T follicular helper cell (primary cell): ENCODE results near the gene MEDAG.

ENCODE experiments used
- DNase-seq: peaks from one replicate; pipeline ENCODE4 v3.0.0-alpha.2; 2020; ENCODE audit warnings: low read depth

Gene MEDAG

DNA sequence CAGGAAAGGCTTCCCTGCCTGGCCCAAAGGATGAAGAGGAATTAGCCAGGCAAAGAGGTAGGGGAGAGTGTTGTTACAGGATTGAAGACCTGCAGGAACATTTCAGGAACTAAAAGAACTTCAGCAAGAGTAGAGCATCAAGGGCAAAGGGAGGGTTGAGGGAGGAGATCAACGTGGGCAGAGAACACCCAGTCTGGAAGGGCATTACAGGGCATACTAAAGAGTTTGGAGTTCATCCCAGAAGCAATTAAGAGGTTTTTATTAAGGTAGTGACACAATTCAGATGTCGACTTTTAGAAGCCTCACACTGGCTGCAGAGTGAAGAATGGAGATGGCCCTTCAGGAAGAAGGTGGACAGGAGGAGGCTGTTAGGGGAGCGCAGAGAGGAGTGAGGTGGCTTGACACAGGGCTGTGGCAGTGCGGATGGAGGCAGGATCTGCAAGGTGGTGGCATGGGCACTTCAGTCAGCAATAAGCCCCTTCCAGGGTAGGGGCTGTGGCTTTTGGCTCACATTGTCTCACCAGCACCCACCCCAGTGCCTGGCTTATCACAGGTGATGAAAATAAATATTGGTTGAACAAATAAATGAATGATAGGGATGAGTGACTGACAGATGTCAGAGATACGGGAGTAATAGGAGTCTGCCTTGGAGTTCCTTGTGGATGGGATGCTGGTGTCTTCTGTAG is 51.3 kb downstream of the MEDAG start:
- DNase-seq, result no peak

DNA sequence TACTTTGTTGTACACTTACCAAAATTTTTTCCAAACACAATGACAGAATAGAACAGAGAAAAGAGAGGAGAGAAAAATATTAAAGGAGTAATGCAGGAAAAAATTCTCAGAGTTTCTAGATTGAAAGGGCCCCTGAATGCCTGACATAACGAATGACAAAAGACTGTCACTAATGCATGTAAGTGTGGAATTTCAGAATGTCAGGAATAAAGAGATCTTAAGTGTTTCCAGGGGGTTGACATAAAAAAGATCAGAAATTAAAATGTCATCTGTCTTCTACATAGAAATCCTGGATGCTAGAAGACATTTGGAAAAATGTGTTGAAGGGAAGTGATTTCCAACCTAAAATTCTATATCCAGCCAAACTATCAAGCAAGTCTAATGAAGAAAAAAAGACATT is 53.6 kb downstream of the MEDAG start:
- DNase-seq, result no peak

- no peak for DNase-seq
Measured at GRCh38 chr13:30963791-30964190, 57.7 kb downstream of the MEDAG start.

DNA sequence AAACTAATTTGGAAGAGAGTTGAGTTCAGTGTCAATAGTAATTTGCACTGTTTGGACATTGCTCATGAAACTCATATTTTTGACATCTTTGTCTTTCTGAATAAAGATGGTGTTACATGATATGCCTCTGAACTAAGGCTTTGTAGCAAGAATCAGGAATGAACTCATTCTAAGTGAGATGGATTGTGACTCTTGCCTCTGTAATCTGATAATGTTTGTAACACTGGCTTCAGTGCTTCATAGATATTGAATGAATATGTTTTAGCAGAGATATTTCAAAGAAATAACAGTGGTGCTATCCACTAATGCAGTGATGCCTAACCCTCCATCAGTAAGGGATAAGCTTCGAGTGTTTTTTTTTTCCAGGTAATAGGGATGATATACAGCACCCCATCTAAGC is 59.3 kb downstream of the MEDAG start:
- no peak for DNase-seq

DNA sequence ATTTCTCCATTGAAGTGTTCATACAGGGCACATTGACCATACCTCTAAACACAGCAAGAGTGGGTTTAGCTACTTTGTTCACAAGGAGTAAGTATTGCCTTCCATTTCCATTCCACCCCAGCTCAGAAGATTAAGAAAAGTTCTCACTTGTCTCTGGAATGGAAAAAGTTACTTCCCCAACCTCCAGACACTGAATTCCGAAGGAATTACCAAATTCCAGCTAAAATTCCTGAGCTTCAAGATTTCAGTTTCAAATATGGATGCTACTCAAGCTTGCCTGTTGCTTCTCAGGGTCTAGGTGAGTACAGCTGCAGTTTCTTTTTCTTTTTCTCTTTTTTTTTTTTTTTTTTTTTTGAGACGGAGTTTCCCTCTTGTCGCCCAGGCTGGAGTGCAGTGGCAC is 60.0 kb downstream of the MEDAG start:
- no peak for DNase-seq

- DNase-seq, result no peak
Measured at GRCh38 chr13:30968846-30969245, 62.8 kb downstream of the MEDAG start.

DNA sequence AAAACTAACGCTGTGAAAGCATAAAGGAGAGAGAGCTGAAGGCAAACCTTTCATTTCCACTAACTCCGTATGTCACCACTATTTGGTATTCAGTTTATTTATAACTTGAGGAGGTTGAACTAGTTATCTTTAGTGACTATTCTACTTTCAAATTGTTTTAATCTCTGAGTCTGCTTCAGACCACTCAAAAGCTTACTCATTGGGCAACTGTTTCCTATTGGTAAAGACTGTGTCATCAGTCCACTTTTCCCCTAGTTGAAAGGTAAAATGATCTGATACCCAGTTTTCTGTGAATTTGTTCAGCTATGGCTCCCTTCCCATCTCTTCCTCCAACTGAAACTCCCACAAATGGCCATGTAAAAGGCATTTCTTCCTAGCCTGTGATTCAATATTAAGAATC is 65.5 kb downstream of the MEDAG start:
- no peak for DNase-seq

DNA sequence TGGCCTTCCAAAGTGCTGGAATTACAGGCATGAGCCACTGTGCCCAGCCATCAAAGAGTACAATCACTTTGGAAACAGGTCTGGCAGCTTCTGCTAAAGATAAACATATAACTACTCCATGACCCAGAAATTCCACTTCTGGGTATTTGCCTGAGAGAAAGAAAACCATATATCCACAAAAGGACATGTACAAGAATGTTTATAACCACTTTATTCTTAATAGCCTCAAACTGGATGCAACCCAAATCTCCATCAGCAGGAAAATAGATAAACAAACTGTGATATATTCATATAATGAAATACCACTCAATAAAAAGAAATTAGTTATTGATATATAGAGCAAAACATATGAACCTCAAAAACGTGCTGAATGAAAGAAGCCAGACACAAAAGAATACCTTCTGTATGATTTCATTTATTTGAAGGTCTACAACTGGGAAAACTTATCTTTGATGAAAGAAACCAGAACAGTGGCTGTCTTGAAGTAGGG is 66.9 kb downstream of the MEDAG start:
- no peak for DNase-seq

DNA sequence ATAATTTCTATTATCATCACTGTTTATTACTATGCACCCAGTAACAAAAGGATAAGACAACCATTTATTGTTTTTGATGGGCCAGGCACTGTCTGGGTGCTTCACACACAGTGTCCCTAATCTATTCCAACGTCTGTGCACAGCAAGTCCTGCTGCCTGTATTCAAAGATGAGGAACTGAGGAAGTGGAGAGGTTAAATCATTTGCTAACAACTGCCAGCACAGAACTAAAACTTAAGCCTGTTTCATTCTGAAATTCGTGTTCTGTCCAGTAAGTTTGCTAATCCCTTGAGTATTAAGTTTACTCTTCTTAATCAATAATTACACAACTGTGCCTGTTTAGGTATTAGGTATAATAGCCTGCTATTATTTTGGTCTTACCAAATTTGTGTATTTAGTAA is 68.3 kb downstream of the MEDAG start:
- no peak for DNase-seq
